Measurements from ENCODE around the gene DHRS1.
A peak's percentile ranks its signal among the peaks of the same experiment; 100 is the strongest.

The DHRS1 gene

GRCh38 chr14:24297190-24297964 lies 2.2 kb downstream of the DHRS1 start:
- no peak for TF ChIP-seq CTCF (IDR thresholded peaks at IDR 0.05)
- DNase-seq = no peak
- Histone ChIP-seq H3K9me3 (no peaks in the 10 kb centered on the region), H3K4me1 (peaks cover 0 to 34% (median 25%) of the 10 kb centered on the region in 4 donors), H3K36me3 (peaks cover 27 to 41% (median 33%) of the 10 kb centered on the region in 3 donors), H3K4me3 (no peak overlapping the region), H3K27ac (no peak overlapping the region), H3K27me3 (no peaks in the 10 kb centered on the region)
- intact Hi-C loops (cut with DNase I; ENCODE audit: low total_unique reads) = loop anchor here (5.0 kb wide), 1 partner anchor 55 kb away; the partner anchor contains the start of gene TINF2

GRCh38 chr14:24296341-24297157 lies 3.0 kb downstream of the DHRS1 start:
- DNase-seq = peak in 1 of 2 donors; percentile 52
- no peak overlapping the region for H3K4me3 ChIP-seq
- H3K27me3 ChIP-seq = no peaks in the 10 kb centered on the region
- H3K4me1 ChIP-seq = peaks cover 0 to 34% (median 25%) of the 10 kb centered on the region in 4 donors
- peaks cover 27 to 41% (median 33%) of the 10 kb centered on the region in 3 donors for H3K36me3 ChIP-seq
- no peaks in the 10 kb centered on the region for H3K9me3 ChIP-seq
- intact Hi-C loops (cut with DNase I; ENCODE audit: low total_unique reads) = loop anchor here (5.0 kb wide), 1 partner anchor 54 kb away; the partner anchor contains the start of gene TINF2
- H3K27ac ChIP-seq = no peak overlapping the region
- TF ChIP-seq CTCF (IDR thresholded peaks at IDR 0.05) = peak; percentile 57 to 58

- Histone ChIP-seq H3K27ac (no peak overlapping the region), H3K27me3 (no peaks in the 10 kb centered on the region), H3K4me3 (no peak overlapping the region), H3K36me3 (peaks cover 41 to 63% (median 51%) of the 10 kb centered on the region in 3 donors), H3K9me3 (no peaks in the 10 kb centered on the region), H3K4me1 (peaks cover 0 to 8% (median 3%) of the 10 kb centered on the region in 4 donors)
- intact Hi-C loops (cut with DNase I; ENCODE audit: low total_unique reads) = no loop called here
- DNase-seq = no peak
- TF ChIP-seq CTCF (IDR thresholded peaks at IDR 0.05) = no peak
Observed at GRCh38 chr14:24293525-24293924, 6.1 kb downstream of the DHRS1 start.

GRCh38 chr14:24292118-24292807 lies 7.3 kb downstream of the DHRS1 start:
- peaks cover 41 to 63% (median 51%) of the 10 kb centered on the region in 3 donors for H3K36me3 ChIP-seq

More at GRCh38 chr14:24292118-24292807, 7.3 kb downstream of the DHRS1 start:
- DNase-seq = no peak
- no peak overlapping the region for H3K4me3 ChIP-seq
- H3K4me1 ChIP-seq = peaks cover 0 to 6% (median 2%) of the 10 kb centered on the region in 4 donors
- no peaks in the 10 kb centered on the region for H3K9me3 ChIP-seq
- no peak for TF ChIP-seq CTCF (IDR thresholded peaks at IDR 0.05)
- intact Hi-C loops (cut with DNase I; ENCODE audit: low total_unique reads) = no loop called here
- H3K27ac ChIP-seq = no peak overlapping the region
- H3K27me3 ChIP-seq = no peaks in the 10 kb centered on the region

Data from tibial artery (tissue), 4 donors.